ENCODE data around the gene GPHA2.

GPHA2 gene

DNA sequence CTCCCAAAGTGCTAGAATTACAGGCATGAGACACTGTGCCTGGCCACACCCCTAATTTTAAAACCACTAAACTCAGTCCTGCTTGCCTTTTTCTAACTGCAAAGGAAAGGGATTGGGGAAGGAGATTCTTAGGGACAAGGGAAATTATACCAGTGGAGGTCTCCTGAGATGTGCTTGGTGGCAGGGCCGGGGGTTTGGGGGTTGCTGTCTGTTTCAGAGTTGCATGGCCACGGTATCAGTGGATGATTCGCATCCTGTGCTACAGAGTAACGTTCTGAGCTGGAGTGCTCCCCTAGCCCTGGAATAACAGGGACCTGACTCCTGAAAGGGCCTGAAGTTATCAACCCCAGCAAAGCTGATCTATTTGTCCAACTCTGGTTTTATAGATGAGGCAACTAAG, 846 bp upstream of the GPHA2 start:
- TF ChIP-seq, protein P1, sequence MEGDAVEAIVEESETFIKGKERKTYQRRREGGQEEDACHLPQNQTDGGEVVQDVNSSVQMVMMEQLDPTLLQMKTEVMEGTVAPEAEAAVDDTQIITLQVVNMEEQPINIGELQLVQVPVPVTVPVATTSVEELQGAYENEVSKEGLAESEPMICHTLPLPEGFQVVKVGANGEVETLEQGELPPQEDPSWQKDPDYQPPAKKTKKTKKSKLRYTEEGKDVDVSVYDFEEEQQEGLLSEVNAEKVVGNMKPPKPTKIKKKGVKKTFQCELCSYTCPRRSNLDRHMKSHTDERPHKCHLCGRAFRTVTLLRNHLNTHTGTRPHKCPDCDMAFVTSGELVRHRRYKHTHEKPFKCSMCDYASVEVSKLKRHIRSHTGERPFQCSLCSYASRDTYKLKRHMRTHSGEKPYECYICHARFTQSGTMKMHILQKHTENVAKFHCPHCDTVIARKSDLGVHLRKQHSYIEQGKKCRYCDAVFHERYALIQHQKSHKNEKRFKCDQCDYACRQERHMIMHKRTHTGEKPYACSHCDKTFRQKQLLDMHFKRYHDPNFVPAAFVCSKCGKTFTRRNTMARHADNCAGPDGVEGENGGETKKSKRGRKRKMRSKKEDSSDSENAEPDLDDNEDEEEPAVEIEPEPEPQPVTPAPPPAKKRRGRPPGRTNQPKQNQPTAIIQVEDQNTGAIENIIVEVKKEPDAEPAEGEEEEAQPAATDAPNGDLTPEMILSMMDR (IDR thresholded peaks at IDR 0.05; ENCODE audit: insufficient read depth, low read depth, low read length, missing control alignments): no peak
- H3K4me3 ChIP-seq (ENCODE audit: low read depth, low read length): no peak overlapping the region
- DNase-seq (ENCODE audit: low read depth): no peak

DNA sequence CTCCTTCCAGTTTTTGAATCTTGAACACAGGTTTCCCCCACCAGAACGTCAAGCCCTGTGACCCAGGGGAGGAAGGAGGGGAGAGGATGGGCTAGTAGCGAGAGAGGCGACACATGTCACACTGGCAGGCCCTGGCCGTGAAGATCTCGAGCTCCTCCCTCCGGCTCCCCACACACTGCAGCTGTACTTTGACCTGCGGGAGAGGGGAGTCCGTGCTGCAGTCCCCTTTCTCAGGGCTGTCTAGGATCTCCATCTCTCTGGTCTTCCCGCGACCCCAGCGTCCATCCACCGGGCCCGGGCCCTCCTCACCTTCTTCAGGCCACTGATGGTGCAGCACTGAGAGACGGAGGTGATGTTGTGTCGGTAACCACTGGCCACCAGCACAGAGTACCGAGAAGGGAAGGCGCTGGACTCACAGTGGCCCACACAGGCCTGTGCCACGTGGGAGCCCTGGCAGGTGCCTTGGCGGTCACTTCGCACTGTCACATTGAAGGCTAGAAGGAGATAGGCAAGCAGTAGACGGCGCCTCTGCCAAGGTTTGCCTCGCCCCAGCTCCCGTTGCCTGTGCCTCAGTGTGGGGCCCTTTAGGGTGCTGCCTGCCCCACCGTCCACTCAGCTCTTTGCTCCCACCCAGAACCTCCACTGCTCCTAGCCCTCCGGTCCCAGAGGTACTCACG, 873 bp downstream of the GPHA2 start:
- no peak for DNase-seq (ENCODE audit: low read depth)

DNA sequence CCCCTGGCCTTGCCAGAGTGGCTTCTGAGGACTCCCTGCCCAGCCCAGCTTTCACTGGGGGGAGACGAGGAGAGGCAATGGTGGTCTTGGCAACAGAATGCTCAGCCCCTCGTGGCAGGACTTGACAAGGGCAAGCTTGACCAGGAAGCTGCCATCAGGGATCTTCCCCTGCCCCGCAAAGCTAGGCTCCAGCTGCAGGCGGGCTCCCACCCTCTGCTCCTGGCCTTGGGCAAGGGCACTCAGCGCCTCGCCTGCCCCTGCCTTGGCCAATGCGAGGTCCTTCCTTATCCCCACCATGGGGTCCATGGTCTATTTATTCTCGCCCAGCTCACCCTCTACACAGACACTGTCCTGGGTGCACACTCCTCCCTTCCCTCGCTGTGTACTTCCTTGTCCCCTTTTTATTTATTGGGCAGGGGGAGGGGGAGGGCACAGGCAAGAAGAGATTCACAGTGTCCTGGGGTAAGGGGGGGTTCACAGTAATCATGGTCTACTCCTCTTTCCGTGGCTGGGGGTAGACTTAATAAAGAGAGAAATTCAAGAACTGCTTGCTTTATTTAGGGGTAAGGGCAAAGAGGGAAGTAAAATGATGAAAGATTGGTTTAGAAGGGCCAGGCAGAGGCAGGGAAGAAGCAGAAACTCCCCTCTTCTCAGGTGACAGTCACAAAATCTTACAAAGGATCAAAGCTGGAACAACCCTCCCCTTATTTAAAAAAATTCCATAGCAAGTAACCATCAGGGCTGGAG, 1.6 kb downstream of the GPHA2 start:
- H3K4me3 ChIP-seq (ENCODE audit: low read depth, low read length): no peak overlapping the region
- TF ChIP-seq, protein P1 (IDR thresholded peaks at IDR 0.05; ENCODE audit: insufficient read depth, low read depth, low read length, missing control alignments): no peak
- DNase-seq (ENCODE audit: low read depth): no peak

More for the DNA sequence above, 873 bp downstream of the GPHA2 start:
- no peak overlapping the region for H3K4me3 ChIP-seq (ENCODE audit: low read depth, low read length)
- TF ChIP-seq, protein P1 (IDR thresholded peaks at IDR 0.05; ENCODE audit: insufficient read depth, low read depth, low read length, missing control alignments): no peak

DNA sequence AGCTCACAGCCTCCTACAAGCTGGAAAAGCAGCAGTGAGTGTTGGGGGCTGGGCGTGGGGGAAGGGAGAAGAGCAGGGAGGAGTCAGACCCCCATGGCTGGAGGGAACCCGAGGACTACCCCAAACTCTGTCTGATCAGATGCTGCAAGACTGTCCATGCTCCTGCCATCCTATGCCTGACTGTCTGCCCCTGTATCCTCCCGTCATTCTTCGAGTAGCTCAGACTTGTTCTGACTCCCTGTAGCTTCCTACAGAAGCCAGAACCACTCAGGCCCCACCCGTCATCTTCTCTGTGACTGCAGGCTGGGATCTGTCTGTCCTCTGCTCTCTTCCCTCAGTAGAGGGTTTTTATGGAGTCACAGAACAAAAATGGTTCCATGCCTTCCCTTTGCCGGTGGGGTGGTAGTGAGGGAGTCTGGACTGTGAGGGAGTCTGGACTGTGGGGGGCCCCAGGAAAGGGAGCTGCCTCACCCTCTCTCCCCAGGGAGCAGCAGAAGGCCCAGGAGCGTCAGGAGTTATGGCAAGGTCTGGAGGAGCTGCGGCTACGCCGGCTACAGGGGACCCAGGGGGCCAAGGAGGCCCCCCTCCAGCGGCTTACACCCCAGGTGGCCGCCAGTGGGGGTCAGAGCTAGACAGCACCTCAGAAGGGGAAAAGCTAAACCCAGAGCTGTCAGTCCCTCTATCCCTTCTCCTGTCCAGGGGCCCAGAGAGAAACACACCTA, 2.3 kb downstream of the GPHA2 start:
- TF ChIP-seq, protein P1 (IDR thresholded peaks at IDR 0.05; ENCODE audit: insufficient read depth, low read depth, low read length, missing control alignments): no peak
- no peak for DNase-seq (ENCODE audit: low read depth)
- no peak overlapping the region for H3K4me3 ChIP-seq (ENCODE audit: low read depth, low read length)

DNA sequence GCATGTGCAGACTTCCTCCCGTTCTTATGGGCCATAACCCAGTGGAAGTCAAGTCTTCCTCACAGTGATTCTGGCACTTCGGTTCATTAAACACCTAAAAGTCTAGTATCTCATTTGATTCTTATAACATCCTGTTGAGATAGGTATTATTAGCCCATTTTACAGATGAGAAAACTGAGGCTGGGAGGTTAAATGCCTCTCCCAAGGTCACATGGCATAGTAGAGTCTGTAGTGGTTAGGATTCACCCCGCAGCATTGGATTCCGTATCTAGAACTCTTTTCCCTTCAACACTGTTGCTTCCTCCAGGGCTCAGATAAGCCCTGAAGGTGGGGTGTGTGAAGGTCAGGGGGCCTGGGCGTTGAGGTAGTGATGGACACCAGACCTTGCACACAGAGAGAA, 3.4 kb downstream of the GPHA2 start:
- no peak for DNase-seq (ENCODE audit: low read depth)
- no peak overlapping the region for H3K4me3 ChIP-seq (ENCODE audit: low read depth, low read length)
- TF ChIP-seq, protein P1 (IDR thresholded peaks at IDR 0.05; ENCODE audit: insufficient read depth, low read depth, low read length, missing control alignments): no peak

DNA sequence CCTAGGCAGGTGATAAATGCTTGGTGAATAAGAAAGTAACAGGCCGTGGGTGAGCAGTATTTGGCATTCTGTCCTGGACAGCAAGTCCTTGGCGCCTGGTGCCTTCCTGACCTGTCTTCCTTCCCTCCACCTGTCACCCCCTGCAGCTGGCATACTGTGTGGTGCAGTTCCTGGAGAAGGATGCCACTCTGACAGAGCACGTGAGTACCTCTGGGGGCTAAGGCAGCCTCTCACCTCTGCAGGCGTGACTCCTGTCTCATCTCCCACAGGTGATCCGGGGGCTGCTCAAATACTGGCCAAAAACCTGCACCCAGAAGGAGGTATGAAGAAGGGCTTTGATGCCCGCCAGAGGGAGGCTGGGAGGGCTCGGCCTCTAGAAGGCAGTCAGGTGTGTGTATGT, 4.4 kb downstream of the GPHA2 start:
- DNase-seq (ENCODE audit: low read depth): no peak
- H3K4me3 ChIP-seq (ENCODE audit: low read depth, low read length): no peak overlapping the region
- TF ChIP-seq, protein P1 (IDR thresholded peaks at IDR 0.05; ENCODE audit: insufficient read depth, low read depth, low read length, missing control alignments): no peak

Measured in GM12865 (cell line).